Posterior vena cava (tissue), 2 donors: Measurements from ENCODE around the gene LGALS9C. TPM values are rescaled to one million over a fixed set of nuclear protein-coding genes. Genes with fewer than 3 reads are reported as not detected.
"Not testable (repeated sequence)": the region's sequence is repeated elsewhere in the genome, so short reads cannot be mapped to it uniquely, and the experiment has no call there.

Experiments used
- DNase-seq: peaks from one replicate; pipeline ENCODE4 v3.0.0-alpha.2; 2020; ENCODE audit warnings: low spot score
- intact Hi-C, 2 donors: fragments of 100-400 bp; cut with DNase I; formaldehyde crosslinking; loops; one replicate each; pipeline versions ENCODE4 v1.14.1 to v1.14.2; 2022 to 2023
- long read RNA-seq, 2 donors: library from polyadenylated mRNA; unstranded; transcript quantifications; one replicate each; pipeline ENCODE4 v2.0.0, GENCODE V29; 2020 to 2021
- total RNA-seq, 2 donors: library from RNA; stranded (reverse); fragmentation: NEBNext Ultra II Directional; extraction: Animal tissue kit (Norgen Biotek cat#: 25700); gene quantifications; one replicate each; pipeline ENCODE4 v1.2.1, GENCODE V29; 2021
- donor health status: DM: yes; HTN: yes; CAD: no.
- donor health status: DM: yes; HTN: yes; CAD: no.

The LGALS9C gene
- not detected for total RNA-seq
- long read RNA-seq, donor 1: 0 reads
- long read RNA-seq, donor 2: 0 reads

DNA sequence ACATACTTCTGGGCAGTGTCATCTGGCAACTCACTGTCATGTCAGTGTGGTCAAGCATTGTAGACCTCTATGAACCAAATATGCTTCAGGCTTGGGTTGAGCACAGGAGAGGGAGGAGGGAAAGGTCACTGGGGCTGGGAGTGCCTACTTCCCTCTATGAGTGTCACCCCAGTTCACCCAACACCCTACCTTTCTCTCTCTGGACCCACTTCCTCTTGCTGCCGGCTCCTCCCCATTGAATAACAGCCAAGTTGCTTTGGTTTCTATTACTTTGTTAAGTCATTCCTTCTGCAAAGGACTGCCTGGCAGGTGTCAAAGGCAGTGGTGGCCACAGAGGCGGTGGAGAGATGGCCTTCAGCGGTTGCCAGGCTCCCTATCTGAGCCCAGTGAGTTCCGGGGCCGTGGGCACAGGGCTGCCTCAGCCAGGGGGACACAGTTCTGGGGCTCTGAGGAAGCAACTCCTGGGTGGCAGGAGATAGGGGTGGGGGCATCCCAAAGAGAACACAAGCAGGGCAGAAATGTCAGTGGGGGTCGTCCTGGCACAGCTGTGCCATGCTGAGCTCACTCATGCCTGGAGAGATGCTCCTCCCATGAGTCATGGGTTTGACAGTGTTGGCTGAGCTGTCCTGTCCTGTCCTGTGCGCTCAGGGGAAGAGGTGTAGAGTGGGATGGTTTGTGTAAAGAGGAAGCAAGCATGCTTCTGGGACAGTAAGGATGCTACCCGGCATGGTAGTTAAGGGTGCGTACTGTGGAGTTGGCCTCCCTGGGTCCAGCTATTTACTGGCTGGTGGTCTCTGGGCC is at the start of gene LGALS9C:
Gene LGALS9C, plus strand, starts transcription at position 282 of the 801 bp plus-strand sequence. Its CDS starts 66 bp downstream, at position 348.
- intact Hi-C loops, DNase-seq: not testable (repeated sequence)

DNA sequence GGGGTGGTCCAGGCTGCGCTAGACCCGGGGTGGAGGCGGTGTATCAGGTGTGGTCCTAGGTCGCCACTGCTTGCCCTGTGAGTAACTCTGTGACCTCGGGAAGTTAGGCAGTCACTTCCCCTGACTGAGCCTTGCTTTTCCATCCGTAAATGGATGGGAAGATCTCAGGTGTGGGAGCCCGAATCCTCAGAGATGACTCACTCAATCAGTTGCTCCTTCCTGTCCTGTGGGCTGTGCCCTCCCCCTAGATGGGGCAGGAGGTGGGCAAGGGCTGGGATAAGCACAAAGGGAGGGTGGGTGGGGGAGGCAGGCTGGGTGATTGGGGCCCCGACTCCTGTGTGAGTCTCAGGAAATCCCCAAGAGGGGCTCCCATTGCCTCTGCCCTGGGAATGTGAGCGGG is 44.4 kb upstream of the LGALS9C start:
- DNase-seq, intact Hi-C loops: not testable (repeated sequence)

DNA sequence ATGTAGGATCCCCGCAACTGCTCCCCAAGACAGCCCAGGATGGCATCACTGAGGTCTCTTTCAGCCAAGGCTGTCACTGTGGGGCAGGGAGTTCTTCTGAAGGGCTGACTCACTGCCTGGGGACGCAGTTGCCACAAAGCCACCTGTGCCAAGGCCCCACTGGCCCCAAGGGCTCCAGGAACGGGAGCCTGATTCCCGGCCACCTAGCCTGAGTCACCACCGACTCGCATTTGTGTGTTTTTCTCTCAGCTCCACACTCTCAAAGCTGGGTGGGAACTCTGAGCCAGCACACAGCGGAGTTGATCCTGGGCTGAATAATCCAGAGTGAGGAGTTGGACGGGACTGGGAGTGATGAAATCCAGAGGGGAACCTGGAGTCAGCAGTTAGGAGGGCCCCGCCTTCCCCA is 37.1 kb upstream of the LGALS9C start:
- DNase-seq, intact Hi-C loops: not testable (repeated sequence)

DNA sequence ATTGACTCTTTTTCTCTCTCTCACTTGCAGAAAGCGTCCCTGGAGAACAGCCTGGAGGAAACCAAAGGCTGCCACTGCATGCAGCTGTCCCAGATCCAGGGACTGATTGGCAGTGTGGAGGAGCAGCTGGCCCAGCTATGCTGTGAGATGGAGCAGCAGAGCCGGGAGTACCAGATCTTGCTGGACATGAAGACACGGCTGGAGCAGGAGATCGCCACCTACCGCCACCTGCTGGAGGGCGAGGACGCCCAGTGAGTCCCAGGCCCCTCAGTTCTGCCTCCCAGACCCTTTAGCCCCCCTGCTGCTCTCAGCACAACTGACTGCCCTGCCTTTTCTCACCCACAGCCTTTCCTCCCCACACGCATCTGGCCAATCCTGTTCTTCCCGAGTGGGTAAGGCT is 34.5 kb upstream of the LGALS9C start:
- DNase-seq, intact Hi-C loops: not testable (repeated sequence)

DNA sequence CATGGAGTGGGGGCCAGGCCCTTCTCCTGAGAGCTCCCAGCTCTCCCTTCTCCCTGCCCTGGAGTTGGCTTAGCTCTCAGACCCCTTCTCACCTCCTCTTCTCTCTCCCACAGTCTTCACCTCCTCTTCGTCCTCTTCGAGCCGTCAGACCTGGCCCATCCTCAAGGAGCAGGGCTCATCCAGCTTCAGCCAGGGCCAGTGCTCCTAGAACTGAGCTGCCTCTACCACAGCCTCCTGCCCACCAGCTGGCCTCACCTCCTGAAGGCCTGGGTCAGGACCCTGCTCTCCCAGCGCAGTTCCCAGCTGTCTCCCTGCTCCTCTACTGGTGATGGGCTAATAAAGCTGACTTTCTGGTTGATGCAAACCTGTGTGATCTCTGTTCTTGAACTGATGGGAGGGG is 34.1 kb upstream of the LGALS9C start:
- intact Hi-C loops, DNase-seq: not testable (repeated sequence)

DNA sequence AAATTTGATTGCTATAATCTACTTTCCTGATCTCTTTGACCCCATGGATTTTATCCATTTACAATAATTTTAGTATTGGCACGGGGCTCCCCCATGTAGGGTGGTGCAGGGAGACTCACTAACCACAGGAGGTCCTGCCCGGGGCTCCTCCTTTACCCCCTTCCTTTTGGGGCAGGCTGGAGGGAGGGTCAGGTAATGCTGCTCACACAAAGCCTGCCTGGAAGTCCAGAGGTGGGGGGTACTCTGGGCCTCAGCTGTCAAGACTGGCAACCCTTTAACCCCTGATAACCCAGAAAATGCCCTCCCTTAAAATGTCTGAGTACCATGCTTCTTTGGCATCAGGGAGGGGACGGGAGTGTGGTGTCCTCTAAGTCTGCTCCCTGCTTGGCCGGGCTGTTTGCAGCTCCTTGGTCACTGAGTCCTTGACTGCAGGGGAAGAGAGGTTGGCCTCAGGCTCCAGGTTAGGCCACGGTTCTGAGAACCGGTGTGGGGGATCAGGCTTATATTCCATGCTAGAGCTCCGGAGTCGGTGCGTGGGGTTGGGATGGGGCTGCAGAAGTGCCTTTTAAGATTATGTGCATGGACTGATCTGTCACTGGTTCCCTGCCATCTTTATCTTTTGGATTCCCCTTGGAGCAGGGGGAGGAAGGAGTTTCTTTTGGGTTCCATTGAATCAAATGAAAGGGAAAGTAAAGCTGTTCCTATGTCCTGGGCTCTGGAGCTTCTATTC is 28.9 kb upstream of the LGALS9C start:
- DNase-seq, intact Hi-C loops: not testable (repeated sequence)

DNA sequence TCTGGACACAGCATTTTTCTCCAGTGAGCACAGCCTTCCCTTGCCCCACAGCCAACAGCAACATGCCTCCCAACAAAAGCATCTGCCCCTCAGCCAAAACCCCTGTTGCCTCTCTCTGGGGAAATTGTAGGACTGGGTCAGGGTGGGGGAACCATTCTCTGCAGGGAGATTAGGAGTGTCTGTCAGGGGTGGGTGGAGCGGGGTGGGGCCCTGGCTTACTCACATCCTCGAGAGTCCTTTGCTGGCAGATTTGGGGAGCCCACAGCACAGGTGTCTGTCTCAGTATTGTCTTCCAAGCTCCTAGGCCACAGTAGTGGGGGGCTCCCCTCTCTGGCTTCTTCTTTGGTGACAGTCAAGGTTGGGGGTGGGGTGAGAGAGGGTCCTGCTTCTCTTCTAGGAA is 28.3 kb upstream of the LGALS9C start:
- intact Hi-C loops, DNase-seq: not testable (repeated sequence)

DNA sequence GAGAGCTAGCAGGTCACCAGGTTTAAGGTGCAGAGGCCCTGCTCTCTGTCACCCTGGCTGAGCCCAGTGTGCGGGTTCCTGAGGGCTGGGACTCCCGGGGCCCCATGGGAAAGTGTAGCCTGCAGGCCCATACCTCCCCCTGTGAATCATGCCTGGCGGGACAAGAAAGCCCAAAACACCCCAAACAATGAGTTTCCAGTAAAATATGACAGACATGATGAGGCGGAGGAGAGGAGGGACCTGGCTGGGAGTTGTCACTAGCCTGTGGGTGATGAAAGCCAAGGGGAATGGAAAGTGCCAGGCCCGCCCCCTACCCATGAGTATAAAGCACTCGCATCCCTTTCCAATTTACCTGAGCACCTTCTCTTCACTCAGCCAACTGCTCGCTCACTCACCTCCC is 26.8 kb upstream of the LGALS9C start:
- intact Hi-C loops, DNase-seq: not testable (repeated sequence)

DNA sequence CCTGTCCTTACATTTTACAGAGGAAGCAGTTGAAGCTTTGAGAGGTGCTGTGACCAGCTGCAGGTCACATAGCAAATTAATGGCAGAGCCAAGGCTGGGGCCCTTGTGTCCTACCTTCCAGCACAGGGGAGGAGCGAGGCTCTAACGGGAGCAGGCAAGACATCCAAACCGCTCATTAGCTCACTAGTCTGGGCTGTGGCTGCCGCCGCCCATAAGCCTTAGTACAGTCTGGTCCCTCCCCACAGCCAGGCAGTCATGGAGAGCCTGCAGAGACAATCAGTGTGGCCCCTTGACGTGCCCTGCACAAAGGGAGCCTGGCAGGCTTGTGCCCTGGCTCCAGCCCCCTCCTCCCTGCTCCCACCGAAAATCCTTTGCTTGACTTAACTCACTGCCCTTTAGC is 25.6 kb upstream of the LGALS9C start:
- DNase-seq, intact Hi-C loops: not testable (repeated sequence)

DNA sequence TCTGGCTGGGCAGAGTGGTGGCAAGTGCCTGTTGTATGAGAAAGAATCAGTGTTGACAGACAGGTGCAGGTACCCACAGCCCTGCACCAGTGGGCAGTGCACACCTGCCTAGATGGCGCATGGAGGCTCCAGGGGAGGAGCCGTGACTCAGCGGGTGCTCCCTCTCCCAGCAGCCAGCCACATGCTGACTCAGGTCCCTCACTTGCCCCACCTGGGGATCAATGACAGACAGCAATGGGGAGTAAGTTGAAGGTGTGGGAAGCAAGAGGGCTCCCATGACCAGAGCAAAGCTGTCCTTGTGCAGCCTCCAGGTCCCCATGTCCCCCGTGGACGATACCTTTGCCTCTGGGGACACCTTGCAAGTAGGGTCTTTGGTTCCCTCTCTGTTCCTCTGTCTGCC is 24.6 kb upstream of the LGALS9C start:
- intact Hi-C loops, DNase-seq: not testable (repeated sequence)

DNA sequence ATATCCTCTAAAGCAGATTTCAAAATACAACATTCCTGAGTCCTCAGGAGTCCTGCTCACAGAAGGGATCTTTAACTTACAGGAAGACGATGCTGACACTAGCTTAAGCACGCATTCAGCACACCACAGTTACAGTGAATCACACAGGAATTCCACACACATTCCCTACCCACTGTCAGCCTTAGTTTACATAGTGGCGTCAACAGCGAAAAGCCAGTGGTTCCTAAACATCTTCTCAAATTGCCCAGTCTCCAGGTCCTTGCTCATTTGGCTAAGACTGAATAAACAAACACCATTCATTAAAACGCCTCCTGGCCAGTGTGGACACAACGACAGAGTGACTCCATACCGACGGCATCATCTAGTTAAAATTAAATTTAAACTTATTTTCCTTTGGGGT is 17.6 kb upstream of the LGALS9C start:
- intact Hi-C loops, DNase-seq: not testable (repeated sequence)

DNA sequence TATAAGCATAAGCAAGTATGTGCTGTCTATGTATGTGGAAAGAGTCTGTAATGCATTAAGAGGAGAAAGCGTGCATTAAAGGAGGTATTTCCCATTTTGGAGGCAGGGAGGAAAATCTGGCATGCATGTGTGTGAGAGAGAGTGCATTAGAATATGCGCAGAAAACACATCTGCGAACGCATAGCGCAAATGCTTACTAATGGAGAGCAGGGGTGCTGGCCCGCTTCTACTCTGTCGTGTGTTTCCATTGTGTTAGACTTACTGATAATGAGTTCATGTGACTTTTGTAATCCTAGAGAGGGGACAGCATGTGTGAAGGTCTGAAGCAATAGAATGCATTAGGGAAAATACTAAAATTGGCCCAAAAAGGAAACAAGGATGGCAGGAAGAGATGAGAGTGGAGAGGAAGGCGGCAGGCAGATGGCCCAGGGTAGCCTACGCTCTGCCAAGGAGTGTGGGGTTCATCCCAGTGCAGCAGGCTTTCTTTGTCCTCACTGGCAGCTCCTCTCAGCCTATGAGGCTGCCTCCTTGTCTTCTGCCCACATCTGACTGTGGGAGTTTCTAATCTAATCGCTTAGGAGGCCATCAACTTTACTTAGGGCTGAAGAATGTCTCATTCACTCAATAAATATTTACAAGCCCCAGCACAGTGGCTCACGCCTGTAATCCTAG is 12.6 kb upstream of the LGALS9C start:
- intact Hi-C loops: not testable (repeated sequence)

DNA sequence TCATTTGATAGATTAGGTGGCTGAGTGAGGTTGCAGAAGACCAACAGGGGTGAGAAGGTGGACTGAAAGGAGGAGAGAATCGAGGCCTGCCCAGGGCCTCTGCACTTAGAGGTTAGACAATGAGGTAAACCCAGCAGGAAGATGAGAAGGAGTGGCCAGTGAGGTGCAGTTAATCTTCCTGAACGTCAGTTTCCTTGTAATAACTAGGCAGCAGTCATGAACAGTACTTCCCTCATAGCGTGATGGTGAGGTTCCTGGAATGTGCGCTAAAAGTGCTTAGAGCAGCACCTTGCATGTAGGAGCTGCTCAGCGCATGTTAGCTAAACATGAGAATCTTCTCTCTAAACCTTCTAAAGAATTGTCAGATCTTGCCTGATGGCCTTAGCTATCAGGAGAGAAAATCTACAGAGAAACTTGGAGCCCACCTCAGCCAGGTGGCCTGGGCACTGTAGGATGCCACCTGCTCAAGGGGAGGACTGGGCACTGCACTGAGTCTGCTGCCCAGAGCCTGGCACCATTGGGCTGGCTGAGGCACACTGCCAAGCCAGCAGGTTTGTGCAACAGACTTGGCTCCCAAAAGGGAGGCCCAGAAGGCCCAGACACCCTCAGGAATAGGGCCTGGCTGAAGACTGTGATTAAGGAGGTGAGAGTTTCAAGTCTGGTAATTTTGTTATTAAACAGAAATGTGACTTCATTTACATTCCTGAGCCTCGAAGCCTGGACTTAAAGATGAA is 10.2 kb upstream of the LGALS9C start:
- DNase-seq, intact Hi-C loops: not testable (repeated sequence)

More for the DNA sequence above, 12.6 kb upstream of the LGALS9C start:
- not testable (repeated sequence) for DNase-seq

DNA sequence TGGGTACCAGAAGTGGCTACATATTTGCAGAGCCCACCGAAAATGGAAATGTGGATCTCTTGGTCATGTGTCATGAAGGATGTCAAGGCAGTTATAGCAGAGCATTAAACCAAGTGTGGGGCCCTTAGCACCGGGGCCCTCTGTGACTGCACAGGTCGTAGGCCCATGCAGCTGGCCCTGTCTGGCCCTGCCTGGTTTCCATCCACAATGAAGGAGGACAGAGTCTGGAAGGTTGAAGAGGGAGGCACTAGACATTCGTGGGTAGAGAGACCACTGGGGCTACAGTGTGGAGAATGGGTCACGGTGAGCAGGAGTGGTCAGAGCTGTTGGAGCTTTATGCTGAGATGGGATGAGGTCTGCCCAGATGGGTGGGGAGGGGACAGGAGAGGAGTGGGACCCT is 9.6 kb upstream of the LGALS9C start:
- intact Hi-C loops, DNase-seq: not testable (repeated sequence)

DNA sequence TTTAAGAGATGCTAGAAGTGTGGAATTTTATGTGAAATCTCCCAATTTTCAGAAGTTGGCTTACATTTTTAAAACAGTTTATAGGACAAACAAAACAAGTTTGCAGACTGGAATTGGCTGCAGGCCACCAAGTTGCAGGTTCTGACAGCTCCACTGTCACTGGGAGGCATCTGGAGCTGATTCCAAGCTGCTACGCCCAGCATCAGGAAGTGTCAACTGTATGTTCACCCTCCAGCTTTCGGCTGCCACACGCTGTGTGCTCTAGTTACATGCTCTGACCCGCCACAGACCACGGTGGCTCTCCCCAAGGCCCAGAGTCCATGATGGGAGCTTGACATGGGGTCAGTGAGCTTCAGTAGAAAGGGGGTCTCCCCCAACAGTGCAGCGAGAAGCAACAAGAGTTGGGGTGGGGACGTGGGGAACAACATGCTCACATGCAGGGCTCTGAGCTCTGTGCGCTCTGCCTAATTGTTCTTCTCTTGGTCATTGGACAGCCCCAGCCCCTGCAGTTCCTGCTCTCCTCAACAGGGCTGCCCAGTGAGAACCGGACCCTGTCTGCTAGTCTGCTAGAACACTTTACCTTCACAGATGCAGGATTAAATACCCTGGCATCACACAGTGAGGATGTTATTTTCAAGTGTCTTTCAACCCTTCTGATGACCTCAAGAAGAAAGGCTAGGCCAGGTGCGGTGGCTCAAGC is 8.0 kb upstream of the LGALS9C start:
- DNase-seq, intact Hi-C loops: not testable (repeated sequence)

DNA sequence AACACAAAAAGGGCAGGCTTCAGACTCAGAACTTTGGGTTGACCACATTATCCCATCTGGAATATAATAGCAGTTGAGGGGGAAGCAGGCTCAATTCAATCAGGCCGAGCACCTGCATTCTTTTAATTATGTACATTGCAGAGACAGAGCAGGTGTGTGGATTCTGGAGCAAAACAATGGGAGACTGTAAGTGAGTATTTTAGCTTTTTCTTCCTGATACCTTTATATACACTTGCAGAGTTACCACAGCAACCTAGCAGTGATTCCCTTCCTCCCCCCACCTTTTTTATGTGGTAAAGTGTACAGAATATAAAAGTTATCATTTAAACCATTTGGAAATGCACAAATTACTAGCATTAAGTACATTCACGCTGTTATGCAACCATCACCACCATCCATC is 6.8 kb upstream of the LGALS9C start:
- not testable (repeated sequence) for DNase-seq

DNA sequence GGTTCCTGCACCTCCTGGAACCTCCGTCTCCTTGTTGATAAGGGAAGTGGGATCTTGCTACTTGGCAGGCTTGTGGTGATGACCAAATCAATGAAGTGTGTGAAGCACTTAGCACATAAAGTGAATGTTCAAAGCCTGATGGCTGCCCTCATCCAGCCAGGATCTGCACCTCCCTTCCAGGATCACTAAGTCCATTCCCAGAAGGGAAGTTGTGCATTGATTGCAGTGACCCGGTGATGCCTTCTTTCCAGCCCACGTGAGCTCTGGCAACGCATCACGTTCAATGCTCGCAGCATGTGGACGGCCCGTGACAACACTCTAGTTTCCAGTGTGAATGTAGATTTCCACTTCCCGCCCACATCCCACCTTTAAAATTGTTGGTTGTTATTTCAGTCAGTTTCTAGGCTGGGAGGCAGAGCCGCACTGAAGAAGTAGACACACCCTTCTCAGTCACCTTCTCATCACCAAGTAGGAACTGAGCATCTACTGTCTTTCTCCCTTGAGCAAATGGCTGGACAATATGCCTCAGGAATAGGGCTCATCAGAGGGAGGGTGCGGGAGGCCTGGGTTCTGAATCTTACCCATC is 6.2 kb upstream of the LGALS9C start:
- DNase-seq, intact Hi-C loops: not testable (repeated sequence)

More for the DNA sequence above, 6.8 kb upstream of the LGALS9C start:
- intact Hi-C loops: not testable (repeated sequence)

DNA sequence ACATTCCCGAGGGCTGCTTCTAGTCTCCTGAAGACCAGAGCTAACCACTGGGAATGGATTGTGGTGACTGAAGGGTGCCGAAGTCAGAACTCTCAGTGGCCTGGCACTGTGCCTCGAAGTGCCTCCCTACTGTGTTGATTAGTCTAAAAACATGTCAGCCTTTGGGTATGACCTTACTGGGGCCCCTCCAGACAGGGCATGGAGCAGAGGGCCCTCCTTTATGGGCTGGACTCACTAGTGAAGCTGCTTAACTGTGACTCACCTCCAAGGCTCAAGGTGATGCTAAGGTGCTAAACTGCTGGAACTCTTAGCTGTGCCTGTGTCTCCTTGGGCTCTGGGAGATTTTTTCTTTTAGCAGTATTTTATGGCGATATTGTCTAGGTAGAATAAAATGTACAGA is 2.6 kb upstream of the LGALS9C start:
- DNase-seq, intact Hi-C loops: not testable (repeated sequence)
